SHP77 treated with DMSO at 0.1 percent for 48 hours (cell line): ENCODE results near the gene BFSP1.

Source experiments
- DNase-seq: peaks from one replicate; lab custom pipeline; 2025; lab: John Stamatoyannopoulos, UW

BFSP1 gene

DNA sequence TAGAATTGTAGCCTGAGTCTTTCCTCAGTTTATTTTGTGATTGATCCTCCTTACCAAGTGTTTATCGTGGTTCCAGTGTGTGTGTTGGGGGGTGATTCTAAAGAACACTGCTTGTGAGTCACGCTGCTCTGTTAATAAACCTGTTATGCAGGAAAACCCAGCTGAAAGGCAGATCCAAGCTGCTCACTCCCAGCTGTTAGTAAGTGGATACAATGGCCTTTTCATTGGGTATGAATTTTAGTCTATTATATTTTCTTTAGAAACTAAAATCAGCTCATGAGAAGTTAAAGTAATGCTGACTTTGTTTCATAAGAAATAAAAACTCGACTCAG, 26.5 kb upstream of the BFSP1 start:
- no peak for DNase-seq

DNA sequence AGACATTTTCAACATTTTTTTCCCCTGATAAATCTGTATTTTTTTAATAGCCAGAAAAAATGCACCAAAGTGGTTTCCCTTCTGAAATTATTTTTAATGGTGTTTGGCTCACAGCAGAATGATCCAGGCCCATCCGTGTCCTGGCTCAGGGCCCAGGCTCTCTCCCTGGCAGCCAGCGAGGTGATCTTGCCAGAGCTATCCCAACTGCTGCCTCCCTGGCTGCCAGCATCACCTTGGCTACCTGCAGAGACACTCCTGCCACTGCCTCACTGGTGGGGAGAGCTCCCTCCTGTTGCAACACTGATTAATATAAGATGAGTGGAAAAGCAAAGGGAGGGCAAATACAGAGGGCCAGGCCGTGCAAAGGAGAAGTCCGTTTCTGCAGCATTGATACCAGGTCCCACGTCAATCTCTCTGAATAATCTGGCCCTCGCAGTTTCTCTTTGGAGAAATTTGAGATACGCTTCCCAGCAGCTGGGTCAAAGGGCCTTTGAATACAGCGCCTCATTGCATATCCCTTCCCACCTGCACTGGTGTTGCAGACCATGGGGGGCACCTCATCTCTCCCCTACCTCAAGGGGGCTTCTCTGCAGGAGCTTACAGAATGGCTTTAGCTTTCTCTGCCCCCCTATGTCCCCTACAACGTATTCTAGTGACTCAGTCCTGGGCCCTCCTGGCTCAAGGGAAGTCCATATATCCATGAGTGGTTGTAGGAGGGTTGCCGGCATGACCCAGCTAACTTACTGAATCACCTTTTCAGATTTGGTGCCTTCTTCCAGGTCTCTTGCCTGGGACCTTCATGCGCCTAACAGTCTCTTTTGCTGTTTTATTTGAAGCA, 25.9 kb upstream of the BFSP1 start:
- DNase-seq: peak; percentile 45

DNA sequence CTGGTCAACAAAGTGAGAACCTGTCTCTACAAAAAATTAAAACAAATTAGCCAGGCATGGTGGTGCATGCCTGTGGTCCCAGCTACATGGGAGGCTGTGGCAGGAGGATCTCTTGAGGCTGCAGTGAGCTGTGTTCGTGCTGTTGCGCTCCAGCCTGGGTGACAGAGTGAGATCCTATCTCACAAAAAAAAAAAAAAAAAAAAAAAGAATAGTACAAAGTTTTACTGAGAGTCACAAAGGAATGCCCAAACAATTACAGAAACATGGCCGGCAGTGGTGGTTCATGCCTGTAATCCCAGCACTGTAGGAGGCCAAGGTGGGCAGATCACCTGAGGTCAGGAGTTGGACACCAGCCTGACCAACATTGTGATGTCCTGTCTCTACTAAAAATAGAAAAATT, 23.9 kb upstream of the BFSP1 start:
- DNase-seq: no peak

DNA sequence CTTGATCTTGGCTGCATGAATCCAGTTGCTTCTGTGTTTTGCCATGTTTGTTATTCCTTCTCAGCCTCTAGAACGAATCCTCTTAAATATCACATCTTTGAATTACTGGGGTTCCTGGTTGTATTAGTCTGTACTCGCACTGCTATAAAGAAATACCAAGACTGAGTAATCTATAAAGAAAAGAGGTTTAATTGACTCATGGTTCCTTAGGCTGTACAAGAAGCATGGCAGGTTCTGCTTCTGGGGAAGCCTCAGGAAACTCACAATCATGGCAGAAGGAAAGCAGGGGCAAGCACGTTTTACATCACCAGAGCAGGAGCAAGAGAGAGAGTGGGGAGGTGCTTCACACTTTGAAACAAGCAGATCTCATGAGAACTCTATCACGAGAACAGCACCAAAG, 18.0 kb upstream of the BFSP1 start:
- no peak for DNase-seq

DNA sequence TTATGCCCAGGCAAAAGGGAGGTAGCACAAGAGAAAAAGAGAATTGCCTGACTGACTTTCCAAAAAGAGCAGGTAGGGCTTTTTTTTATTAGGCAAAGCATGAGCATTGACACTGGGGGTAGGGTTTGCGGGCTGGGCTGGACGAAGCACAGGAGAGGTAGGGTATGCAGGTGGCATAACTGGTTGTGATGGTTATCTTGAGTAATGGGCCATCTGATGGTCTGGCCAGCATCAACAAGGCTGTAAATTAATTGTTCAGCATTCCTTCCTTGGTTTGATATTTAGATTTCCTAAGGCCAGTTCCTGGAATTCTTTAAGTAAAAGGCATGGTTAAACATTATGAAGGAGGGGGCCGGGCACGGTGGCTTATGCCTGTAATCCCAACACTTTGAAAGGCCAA, 13.9 kb upstream of the BFSP1 start:
- DNase-seq: no peak

DNA sequence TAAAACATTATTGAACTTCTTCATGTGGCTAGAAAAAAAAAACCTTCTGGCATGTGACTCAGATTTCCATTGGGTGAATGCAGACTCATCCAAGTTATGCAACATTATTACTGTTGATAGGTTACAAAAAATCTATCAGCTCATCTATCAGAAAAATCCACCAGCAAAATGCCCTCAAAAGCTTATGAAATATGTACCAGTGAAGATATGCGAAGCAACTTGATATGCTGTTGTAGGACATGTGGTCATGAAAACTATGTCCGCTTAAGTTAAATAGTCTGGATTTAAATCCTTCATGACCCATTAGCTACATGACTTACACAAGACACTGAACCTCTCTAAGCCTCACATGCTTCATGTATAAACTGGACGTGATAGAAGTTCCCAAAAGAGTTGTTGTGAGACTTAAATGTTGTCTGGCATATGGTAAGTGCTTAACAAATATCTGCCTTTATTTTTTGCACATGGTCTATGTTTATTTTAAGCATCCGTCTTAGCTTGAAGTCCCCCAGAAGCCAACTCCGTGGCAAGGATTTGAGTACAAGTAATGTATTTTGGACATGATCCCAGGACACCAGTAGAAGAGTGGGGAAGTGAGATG, 12.5 kb upstream of the BFSP1 start:
- DNase-seq: no peak

DNA sequence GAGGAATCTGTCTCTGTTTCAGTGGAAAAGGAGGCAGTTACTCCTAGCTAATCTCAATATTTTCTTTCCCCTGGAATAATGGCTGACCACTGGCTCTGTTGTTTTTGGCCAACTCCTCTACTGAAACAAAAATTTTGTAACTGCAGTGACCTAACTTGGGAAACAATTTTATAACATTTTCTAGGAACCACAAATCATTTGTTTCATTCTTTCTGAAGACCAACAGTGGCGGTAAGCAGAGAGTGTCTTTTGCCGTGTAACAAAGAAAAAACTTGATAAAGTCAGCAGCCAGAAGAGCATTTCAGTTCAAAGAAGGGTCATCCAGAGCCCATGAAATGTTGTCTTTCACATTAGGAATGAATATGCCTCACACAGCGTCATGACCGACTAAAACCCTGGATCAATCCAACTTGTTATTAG, 11.8 kb upstream of the BFSP1 start:
- DNase-seq: no peak

DNA sequence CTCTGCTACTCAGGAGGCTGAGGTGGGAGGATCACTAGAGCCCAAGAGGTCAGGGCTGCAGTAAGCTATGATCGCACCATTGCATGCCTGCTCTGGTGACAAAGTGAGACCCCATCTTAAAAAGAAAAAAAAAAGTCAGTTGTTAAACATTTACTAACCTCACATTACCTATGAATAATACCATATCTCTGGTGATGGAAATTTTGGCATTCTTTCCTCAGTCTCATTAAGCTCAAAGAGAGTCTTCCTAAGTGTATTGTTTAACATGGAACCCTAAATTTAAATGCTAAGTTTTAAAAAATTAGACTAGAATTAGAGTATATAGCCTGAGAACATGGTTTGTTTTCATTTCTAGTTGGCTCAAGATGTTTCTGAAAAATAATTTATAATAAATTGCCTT, 11.3 kb upstream of the BFSP1 start:
- DNase-seq: no peak

DNA sequence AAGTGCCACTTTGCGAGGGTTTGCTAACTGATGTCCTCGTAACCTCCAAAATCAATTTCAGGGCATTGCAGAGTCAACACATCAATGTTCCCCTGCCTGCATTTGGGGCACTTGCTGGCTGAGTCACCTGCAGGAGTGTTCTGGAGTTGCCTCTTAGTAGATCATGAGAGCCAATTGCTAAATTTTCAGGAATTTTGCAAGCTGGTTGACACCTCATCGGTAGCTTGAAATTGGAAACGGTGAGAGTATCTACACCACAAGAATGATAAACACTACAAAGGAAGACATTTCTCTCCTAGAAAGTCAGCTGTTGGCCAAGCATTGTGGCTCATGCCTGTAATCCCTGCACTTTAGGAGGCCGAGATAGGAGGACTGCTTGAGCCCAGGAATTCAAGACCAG, 10.8 kb upstream of the BFSP1 start:
- DNase-seq: no peak

DNA sequence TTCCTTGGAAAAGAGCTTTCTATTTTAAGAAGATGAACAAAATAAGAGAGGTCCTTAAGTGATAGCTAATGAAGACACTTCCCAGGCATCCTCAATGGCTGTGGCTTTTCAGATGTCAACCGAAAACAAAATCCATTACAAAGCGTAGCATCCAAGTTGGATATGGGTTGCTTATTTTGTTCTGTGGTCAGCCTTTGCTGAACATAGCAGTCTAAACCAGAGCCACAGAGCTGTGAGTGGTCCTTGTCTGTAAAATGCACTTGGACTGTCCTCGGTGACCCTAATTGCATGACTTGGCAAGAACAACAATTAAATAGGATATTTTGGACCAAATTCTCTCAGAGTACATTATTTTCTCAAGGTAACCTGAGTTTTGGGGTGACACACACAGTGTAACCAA, 10.4 kb upstream of the BFSP1 start:
- DNase-seq: no peak

DNA sequence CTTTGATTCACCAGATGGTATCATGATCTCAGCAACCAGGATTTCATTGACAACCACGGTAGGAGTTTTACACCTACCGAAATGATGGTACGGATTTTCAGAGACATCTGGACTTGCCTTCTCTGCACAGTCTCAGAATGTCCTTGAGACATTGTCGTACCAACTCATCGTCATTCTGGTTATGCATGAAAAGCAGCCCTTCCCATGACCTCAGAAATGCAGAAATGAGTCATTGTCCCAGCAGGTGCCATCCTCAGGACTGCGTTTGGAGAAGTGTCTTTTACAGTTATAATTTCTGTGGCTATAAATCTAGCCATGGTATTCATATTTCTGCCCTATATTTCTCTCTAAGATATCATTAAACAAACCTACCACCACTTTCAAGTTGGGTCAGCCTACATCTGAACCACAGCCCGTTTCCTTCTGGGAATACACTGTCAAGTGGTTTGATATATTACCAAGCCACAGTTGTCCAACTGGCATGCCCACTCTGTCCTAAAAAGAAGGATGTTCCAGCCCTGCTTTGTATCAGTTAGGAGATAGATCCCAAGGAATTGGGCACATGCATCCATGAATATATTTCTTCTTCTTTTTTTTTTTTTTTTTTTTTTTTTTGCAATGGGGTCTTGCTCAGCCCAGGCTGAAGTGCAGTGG, 7.5 kb upstream of the BFSP1 start:
- peak; percentile 24 for DNase-seq

DNA sequence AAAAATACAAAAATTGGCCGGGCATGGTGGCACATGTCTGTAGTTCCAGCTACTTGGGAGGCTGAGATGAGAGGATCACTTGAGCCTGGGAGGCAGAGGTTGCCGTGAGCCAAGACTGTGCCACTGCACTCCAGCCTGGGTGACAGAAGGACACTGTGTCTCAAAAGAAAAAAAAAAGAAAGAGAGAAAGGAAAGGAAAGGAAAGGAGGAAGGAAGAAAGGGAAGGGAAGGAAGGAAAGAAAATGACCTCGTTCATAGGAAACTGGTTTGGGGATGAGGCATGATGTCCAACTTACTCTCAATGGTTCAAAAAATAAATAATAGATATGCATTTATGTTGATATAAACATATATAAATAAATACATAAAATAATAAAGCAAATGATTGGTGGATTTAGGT, 6.8 kb upstream of the BFSP1 start:
- no peak for DNase-seq

DNA sequence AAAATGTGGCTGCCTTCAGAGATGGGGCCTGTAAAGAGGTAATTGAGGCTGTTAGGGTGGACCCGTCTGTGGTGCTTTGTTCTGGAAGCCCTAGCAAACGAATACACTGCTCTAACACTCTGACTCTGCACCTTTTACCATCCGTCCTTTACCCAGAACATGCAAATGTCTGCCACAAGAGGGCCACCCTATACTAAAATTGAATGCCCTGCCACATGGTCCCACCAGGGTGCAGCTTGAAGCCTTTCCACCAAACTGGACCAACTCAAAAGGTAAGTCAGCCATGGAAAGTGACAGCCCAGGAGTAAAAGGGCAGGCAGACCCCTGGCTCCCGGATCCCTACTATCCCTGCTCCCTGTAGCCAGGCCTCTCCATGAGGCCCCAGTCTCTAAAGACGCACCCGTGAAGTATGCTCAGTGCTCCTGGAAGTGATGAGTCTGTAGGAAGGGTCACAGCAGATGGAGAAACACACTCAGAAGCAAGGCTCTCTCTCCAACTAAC, 5.8 kb upstream of the BFSP1 start:
- peak; percentile 96 for DNase-seq

DNA sequence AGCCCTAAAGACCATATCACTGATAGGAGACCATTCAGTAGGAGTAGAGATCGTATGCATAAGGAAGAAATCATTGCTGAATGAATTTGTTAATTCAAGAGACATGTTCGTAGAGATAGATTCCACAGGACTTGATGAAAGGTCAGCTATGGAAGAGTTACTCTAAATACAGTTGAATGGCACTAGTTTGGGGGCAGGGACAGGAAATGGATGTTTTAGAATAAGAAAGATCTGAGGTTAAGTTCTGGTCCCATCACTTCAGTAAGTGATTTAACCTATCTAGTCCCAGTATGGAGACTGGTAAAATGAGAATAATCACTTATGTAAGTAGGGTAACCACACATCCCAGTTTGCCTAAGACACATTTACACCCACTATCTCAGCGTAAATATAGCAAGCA, 2.9 kb upstream of the BFSP1 start:
- no peak for DNase-seq

DNA sequence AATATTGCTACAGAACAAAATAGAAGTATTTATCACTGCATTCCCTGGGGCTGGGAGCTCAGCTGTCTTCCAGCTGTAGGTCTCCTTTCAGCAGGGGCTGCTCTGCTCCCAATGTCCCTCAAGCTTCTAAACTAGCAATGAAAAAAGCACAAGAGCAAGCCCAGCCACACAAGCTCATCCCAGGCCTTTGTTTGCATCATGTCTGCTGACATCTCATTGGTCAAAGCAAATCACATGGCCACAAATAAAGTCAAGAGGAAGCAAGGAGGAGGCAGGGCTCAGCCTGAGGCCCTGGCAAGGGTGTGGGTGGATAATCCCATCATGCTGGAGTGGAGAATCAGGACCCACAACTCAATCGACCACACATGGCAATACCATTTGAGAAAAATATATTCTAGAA, 2.2 kb upstream of the BFSP1 start:
- DNase-seq: peak; percentile 87

DNA sequence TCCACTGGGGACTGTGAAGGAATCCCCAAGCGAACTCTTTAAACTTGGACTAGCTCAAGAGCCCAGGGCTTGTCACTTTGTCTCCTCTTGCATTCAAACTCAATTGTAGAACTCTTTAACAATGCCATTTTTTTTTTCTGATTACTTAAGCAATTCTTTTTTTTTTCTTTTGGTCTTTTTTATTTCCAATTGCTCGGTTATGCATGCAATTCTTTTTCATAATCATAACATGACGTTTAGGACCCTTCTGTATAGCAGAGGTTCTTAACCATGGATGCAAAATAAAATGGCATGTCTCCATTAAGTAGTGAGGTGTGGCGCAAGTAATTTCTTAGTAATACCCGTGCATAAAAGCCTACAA, 466 bp upstream of the BFSP1 start:
- no peak for DNase-seq

DNA sequence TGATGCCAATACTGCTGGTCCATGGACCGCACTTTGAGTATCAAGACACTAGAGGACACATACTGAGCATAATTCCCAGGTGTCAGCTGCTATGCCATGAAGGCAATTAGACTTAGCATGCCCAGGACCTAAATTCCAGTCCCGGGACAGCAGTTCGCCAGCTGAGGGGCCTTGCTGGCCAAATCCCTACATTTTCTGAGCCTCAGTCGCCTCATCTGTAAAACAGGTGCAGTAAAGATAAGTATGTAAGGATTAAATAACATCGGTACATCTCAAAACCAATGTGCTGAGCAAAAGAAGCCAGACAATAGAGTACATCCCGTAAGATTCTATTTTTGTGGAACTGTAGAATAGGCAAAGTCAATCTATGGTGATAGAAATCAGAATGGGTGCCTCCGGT, 1.0 kb downstream of the BFSP1 start:
- no peak for DNase-seq

DNA sequence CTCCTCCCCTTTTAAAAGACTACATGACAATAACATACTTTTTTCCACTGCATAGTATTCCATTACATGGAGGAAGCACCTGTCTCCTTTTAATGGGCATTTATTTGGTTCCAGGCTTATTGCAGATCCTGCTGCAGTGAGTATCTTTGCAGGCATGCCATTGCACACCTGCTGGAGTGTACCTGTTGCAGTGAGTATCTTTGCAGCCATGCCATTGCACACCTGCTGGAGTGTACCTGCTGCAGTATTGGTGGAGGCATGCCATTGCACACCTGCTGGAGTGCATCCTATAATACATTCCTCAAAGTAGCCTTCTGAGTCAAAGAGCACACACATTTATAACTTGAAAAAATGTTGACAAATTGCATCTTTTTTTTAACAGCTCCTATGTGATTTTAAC, 1.6 kb downstream of the BFSP1 start:
- no peak for DNase-seq

DNA sequence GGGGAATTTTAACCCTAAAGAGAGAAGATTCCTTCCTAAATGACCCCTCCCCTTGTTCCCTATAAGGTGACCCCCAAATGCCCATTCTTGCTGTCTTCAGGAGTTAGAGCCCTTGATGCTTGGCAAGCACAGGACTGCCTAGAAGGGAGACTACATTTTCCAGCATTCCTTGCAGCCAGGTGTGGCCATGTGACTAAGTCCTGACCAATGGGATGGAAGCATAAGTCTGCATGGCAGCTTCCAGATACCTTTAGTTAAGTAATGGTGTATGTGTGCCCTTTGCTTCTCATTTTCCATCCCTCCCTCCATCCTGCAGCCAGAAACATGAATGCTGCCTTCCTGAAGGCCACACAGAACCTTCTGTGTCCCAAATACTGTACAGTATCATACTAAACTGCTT, 5.5 kb downstream of the BFSP1 start:
- DNase-seq: peak; percentile 39

DNA sequence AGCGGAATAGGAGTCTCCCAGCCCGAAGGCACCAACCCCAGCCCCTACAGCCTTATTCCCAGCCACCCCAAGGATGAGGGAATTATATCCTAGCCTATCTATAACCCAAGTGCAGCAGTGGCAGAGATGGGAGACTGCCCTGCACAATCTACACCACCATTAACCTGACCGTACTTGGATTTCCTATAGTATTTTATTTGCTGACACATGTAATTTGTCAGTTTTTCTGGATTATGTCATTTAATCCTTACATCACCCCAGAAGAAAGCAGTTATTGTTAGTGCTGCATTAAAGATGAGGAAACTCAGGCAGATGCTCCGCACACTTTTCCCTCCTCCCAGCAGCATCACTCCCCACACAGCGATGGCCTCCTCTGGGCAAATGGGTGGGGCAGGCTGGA, 6.0 kb downstream of the BFSP1 start:
- DNase-seq: no peak

DNA sequence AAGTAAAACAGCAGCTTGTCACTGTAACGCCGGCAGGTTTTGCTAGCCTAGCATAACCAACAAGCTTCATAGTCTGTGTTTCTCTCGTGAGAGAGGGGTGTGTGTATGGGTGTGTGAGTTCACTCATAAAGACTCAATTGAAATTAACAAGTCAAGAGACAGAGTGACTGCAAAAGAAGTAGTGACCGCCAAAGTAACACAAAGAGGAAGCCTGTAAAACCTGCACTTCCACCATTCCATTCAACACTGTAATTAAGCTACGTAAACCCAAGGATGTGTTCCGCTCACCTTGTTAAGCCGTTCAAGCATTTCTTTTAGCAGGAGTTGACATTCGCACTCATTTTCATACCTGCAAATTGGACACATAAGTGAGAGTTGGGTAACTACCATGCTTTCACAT, 6.6 kb downstream of the BFSP1 start:
- no peak for DNase-seq

DNA sequence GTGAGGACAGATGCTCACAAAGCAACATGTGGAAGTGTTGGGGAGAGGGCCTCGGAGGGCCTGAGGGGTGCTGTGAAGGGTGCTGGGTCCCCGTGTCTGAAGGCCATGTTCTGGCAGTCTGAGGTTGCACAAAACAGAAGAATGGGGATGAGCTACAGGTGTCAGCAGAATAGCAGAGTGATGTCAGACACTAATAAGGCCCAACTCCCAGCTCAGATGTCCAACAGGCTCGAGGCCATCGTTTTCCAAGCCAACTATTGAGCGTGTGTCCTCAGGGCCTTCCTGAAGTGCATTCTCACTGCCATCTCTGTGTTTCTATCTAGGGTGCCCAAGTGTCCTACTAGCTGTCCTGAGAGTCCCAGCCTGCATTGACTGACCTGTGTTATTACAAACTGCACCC, 7.9 kb downstream of the BFSP1 start:
- DNase-seq: no peak

DNA sequence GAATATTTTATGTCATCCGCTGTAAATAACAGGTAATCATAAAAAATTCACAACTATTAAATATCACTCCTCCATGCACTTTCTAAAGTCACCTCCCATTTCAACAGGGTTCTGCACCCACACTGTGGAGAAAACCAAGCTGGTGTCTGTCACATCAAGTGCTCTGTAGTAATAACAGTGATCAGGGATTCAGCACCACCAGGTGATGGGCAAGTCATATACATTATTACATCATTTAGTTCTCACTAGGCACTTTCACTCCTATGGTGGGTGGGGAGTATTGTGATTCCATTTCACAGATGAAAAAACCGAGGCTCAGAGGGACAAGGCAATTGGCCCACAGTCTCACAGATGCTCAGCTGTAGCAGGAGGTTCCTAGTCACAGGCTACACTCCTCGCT, 8.7 kb downstream of the BFSP1 start:
- no peak for DNase-seq

DNA sequence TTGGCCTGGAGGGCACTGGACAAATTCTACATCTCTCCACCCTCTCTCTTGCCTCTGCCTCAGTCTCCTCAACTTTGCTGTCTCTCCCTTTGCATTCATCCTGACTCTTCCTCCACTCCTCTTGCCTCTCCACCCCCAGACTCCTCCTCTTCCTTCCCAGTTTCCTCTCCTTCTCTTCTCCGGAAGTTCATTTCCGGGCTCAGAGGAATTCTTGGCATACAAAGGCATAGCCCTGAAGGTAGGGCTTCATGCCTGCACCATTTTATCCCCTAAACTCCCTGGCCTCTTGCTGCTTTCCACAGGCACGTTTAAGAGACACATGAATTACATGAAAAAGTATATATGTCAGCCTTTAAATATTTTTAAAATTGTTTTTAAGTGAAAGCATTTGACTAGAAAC, 10.6 kb downstream of the BFSP1 start:
- DNase-seq: no peak
